Measurements from ENCODE around the gene NPW.

The NPW gene

GRCh38 chr16:2048116-2048543 is 28.5 kb downstream of the NPW start:
- no peak for DNase-seq (ENCODE audit: low read depth in 2 of 2)
- TF ChIP-seq CTCF (IDR thresholded peaks at IDR 0.05; ENCODE audit: low read depth, low read length) = no peak
- H3K4me3 ChIP-seq (replicated peaks in 1 of 2; ENCODE audit: low read depth in 2 of 2, low read length in 2 of 2) = peak overlapping the region; percentile 80 to 82

- no peak for TF ChIP-seq CTCF (IDR thresholded peaks at IDR 0.05; ENCODE audit: low read depth, low read length)
- no peak overlapping the region for H3K4me3 ChIP-seq (replicated peaks in 1 of 2; ENCODE audit: low read depth in 2 of 2, low read length in 2 of 2)
- no peak for DNase-seq (ENCODE audit: low read depth in 2 of 2)
These were observed 33.6 kb downstream of the NPW start for GRCh38 chr16:2053211-2053610.

DNA sequence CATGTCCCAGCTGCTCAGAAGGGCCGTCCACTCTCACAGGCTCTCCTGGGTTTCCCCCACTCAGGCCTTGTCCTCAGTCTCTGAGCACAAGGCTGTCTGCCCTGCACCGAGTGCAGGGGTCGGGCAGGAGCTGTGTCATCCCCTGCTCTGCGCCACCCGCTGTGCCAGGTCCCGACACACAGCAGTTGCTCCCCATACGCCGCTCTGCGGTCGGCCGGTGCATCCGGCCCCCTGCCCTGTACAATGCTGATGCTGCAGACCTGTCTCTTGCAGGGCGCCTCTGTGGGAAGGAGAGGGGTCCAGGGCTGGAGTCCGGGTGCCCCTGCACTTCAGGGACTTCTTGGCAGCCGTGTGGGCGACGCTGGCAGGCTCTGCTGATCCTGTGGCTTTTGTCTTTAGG is 34.3 kb downstream of the NPW start:
- H3K4me3 ChIP-seq (replicated peaks in 1 of 2; ENCODE audit: low read depth in 2 of 2, low read length in 2 of 2) = no peak overlapping the region
- no peak for DNase-seq (ENCODE audit: low read depth in 2 of 2)
- no peak for TF ChIP-seq CTCF (IDR thresholded peaks at IDR 0.05; ENCODE audit: low read depth, low read length)

DNA sequence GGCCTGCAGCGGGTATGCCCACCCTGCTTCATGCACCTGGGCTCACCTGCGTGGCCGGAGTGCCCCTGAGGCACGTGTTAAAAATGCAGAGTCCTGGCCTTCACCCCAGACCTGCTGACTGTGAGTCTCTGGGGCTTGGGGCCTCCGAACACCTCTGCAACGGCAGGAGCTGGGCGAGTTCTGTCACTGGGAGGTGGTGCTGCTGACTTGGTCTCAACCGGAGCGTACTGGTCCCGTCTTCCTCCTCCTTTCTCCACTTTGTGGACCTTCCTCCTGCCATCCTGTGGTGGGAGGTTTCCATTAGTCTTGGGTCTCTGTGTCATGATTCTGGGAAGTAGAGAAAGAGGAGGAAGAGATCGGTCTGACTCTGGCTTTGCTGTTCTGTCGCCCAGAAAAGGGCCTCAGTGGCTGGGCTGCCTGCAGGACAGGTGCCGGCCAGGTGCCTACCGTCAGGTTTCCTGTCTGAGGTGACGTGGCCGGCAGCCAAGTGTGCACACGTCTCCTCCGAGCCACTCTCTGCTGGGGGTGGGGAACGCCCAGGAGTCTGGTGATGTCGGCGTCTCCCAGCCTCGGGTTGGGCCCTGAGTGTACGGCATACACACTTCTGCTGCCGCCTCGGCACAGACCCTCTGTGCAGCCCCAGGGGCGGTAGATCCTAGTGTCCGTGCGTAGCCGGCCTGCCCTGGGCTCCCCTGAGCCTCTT is 35.1 kb downstream of the NPW start:
- TF ChIP-seq CTCF (IDR thresholded peaks at IDR 0.05; ENCODE audit: low read depth, low read length) = no peak
- DNase-seq (ENCODE audit: low read depth in 2 of 2) = no peak

GRCh38 chr16:2056077-2056476 is 36.5 kb downstream of the NPW start:
- TF ChIP-seq CTCF (IDR thresholded peaks at IDR 0.05; ENCODE audit: low read depth, low read length) = peak; percentile 37
- no peak overlapping the region for H3K4me3 ChIP-seq (replicated peaks in 1 of 2; ENCODE audit: low read depth in 2 of 2, low read length in 2 of 2)
- peak; percentile 18 to 45 for DNase-seq (ENCODE audit: low read depth in 2 of 2)

More for the DNA sequence above, 35.1 kb downstream of the NPW start:
- H3K4me3 ChIP-seq (replicated peaks in 1 of 2; ENCODE audit: low read depth in 2 of 2, low read length in 2 of 2) = no peak overlapping the region

DNA sequence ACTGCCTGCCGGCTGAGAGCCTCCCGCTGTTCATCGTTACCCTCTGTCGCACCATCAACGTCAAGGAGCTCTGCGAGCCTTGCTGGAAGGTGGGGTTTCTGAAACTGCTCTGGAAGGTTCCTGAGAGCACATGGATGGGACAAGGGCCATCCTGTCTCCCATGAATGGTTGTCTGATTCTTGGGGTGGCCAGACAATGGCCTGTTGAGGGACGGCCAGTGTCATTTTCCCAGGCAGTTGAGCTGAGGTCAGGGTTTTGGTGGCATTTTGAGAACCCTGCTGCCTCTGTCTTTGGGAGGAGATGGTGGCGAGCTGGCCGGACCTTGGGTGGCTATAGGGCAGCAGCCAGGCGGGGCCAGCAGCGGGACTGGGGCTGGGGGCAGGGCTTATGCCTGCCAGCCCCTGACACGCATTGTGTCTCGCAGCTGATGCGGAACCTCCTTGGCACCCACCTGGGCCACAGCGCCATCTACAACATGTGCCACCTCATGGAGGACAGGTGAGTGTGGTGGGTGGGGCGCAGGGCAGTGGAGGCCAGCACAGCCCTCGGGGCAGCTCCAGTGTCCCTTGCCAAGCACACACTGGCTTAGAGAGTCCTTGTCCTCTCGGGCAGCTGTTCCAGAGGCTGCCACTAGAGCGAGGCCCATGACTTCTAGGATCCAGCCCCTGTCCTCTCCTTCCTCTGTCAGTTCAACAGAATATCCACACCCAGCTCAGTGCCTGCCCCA is 37.3 kb downstream of the NPW start:
- no peak overlapping the region for H3K4me3 ChIP-seq (replicated peaks in 1 of 2; ENCODE audit: low read depth in 2 of 2, low read length in 2 of 2)
- no peak for DNase-seq (ENCODE audit: low read depth in 2 of 2)
- peak; percentile 30 for TF ChIP-seq CTCF (IDR thresholded peaks at IDR 0.05; ENCODE audit: low read depth, low read length)

Measured in cardiac fibroblast (primary cell).